Suprapubic skin (tissue), 4 donors: ENCODE results near the gene NTN1.

Source experiments
- EP300 ChIP-seq: sonication (generic); formaldehyde crosslinking; IDR thresholded peaks from one replicate; pipeline ENCODE4 v1.6.1; 2017; ENCODE audit warnings: antibody characterized with exemption
- POLR2A ChIP-seq, 2 donors: fragments of 450-650 bp; IDR thresholded peaks; one replicate each; pipeline ENCODE4 v1.6.1; 2017; ENCODE audit warnings: antibody characterized with exemption in 2 of 2, mild to moderate bottlenecking in 2 of 2, moderate library complexity in 2 of 2
- POLR2AphosphoS5 ChIP-seq, 3 donors: sonication (generic); formaldehyde crosslinking; IDR thresholded peaks; one replicate each; pipeline ENCODE4 v1.6.1; 2017; ENCODE audit warnings: antibody characterized with exemption in 3 of 3
- TF ChIP-seq, protein P1 (sequence below), 2 donors: fragments of 200-600 bp in 1 of 2; fragments of 450-650 bp in 1 of 2; sonication (generic) in 1 of 2; IDR thresholded peaks; one replicate each; pipeline ENCODE4 v1.5.1; 2016 to 2019; ENCODE audit warnings: antibody characterized with exemption in 2 of 2, mild to moderate bottlenecking in 1 of 2, moderate library complexity in 1 of 2

DNA sequence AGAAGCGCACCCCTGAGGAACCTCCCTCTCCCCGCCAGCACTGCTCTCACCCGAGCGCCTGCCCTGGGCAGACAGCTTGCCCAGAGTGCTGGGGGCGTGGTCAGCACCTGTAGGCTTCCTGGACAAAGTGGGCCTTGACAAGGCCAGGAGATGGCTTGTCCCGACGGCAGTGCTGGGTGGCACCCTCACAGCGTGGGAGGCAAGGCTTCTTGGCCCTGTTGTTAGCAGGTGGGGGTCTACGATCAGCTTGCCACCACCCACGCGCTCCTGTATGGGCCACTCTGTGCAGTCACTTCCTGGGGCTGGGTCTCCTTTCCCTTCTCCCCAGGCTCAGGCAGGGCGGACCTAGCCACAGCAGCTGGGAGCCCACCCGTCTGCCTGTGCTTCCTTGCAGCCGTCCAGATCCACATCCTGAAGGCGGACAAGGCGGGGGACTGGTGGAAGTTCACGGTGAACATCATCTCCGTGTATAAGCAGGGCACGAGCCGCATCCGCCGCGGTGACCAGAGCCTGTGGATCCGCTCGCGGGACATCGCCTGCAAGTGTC lies 218.0 kb downstream of the NTN1 start:
- TF ChIP-seq, protein P1, sequence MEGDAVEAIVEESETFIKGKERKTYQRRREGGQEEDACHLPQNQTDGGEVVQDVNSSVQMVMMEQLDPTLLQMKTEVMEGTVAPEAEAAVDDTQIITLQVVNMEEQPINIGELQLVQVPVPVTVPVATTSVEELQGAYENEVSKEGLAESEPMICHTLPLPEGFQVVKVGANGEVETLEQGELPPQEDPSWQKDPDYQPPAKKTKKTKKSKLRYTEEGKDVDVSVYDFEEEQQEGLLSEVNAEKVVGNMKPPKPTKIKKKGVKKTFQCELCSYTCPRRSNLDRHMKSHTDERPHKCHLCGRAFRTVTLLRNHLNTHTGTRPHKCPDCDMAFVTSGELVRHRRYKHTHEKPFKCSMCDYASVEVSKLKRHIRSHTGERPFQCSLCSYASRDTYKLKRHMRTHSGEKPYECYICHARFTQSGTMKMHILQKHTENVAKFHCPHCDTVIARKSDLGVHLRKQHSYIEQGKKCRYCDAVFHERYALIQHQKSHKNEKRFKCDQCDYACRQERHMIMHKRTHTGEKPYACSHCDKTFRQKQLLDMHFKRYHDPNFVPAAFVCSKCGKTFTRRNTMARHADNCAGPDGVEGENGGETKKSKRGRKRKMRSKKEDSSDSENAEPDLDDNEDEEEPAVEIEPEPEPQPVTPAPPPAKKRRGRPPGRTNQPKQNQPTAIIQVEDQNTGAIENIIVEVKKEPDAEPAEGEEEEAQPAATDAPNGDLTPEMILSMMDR (IDR thresholded peaks at IDR 0.05) = no peak
- TF ChIP-seq POLR2A (IDR thresholded peaks at IDR 0.05) (peak in 1 of 2 donors; percentile 21), POLR2AphosphoS5 (IDR thresholded peaks at IDR 0.05) (no peak), EP300 (no peak)
